Bronchial epithelial cell (primary cell): ENCODE measurements around the gene CD2AP. TPM values are rescaled to one million over a fixed set of nuclear protein-coding genes. Genes with fewer than 3 reads are reported as not detected.

Experiments
- DNase-seq: peaks from one replicate; pipeline ENCODE4 v3.0.0-alpha.2; 2010; ENCODE audit warnings: low read depth
- FAIRE-seq: peaks from 2 replicates; lab custom pipeline; 2011; peaks lifted over from hg19 to GRCh38; lab: Jason Lieb, UNC
- H3K27me3 ChIP-seq: 2 replicates; pipeline ENCODE4 v1.5.1; 2011; ENCODE audit warnings: low read length; ENCODE audit not compliant: control insufficient read depth, insufficient read depth
- H3K36me3 ChIP-seq: 2 replicates; pipeline ENCODE4 v1.5.1; 2011; ENCODE audit warnings: low read length; ENCODE audit not compliant: control insufficient read depth, insufficient read depth
- H3K4me3 ChIP-seq: 2 replicates; pipeline ENCODE4 v1.5.1; 2011; ENCODE audit warnings: mild to moderate bottlenecking, low read depth, low read length, control low read depth
- total RNA-seq: library from RNA; depleted of rRNA; stranded (reverse); fragments of >200 nt; gene quantifications from 2 replicates; pipeline ENCODE4 v1.2.1, GENCODE V29; 2014
- TF ChIP-seq, protein P1 (sequence below): IDR thresholded peaks from 2 replicates; pipeline ENCODE4 v1.5.1; 2011; ENCODE audit warnings: mild to moderate bottlenecking, moderate library complexity, low read length, control low read depth, inconsistent platforms; ENCODE audit not compliant: insufficient read depth, severe bottlenecking

Gene CD2AP
- total RNA-seq, 1 donor from 2014 or later: 24.0 TPM

DNA sequence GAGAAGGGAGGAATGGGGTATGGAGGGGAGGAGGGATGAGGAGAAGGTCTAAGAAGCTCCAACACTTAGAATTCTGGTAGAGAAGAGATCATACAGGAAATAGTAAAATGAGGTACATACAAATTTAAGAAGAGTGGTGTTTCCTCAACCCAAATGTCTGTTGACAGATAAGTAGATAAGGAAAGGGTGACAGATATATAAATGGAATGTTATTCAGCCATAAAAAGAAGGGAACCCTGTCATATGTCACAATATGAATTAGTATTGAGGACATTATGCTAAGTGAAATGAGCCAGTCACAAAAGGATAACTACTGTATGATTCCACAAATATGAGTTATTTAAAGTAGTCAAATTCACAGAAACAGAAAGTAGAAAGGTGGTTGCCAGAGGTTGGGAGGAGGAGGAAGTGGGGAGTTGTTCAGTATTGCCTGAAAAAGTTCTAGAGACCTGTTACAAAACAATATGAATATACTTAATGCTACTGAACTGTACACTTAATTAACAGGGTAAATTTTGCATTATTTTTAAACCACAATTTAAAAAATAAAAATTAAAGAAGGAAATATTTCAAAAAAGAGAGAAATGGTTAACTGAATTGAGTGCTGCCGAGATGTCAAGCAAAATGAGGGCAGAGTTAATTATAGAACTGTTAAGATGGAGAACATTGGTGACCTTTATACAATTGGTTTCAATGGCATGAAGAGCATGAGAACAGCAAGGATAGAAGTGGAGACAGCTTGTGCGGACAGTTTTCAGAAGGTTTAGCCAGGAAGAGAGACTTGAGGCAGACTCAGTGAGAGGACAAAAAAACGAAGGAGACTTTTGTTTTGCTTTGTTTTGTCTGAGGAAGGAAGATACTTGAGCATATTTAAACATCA lies 173.2 kb downstream of the CD2AP start:
- TF ChIP-seq, protein P1, sequence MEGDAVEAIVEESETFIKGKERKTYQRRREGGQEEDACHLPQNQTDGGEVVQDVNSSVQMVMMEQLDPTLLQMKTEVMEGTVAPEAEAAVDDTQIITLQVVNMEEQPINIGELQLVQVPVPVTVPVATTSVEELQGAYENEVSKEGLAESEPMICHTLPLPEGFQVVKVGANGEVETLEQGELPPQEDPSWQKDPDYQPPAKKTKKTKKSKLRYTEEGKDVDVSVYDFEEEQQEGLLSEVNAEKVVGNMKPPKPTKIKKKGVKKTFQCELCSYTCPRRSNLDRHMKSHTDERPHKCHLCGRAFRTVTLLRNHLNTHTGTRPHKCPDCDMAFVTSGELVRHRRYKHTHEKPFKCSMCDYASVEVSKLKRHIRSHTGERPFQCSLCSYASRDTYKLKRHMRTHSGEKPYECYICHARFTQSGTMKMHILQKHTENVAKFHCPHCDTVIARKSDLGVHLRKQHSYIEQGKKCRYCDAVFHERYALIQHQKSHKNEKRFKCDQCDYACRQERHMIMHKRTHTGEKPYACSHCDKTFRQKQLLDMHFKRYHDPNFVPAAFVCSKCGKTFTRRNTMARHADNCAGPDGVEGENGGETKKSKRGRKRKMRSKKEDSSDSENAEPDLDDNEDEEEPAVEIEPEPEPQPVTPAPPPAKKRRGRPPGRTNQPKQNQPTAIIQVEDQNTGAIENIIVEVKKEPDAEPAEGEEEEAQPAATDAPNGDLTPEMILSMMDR: no peak
- H3K27me3 ChIP-seq: no peaks in the 10 kb centered on the region
- no peak for DNase-seq
- H3K4me3 ChIP-seq: no peak overlapping the region
- no peaks in the 10 kb centered on the region for H3K36me3 ChIP-seq
- no peak for FAIRE-seq

DNA sequence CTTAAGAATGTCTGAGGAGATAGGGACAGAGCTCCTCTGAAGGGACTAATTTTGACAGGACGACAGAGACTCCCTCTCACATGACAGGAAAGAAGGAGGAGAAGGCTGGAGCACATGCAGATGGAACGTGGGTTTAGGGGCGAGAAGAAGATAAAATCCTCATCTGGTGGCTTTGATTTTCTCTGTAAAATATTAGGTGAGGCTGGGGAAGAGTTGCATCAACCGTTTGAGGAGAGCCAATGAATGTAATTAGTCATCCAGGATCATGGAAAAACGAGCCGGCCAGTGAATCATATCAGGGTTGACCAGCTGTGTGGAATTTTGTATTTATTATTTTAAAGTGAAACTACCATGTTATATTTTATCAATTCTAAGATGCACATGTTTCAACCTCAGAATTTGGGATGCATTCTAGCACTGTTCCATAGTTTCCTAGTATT lies 173.9 kb downstream of the CD2AP start:
- H3K4me3 ChIP-seq: no peak overlapping the region
- H3K27me3 ChIP-seq: no peaks in the 10 kb centered on the region
- no peak for FAIRE-seq
- no peaks in the 10 kb centered on the region for H3K36me3 ChIP-seq
- peak; percentile 81 for DNase-seq
- TF ChIP-seq, protein P1: no peak

DNA sequence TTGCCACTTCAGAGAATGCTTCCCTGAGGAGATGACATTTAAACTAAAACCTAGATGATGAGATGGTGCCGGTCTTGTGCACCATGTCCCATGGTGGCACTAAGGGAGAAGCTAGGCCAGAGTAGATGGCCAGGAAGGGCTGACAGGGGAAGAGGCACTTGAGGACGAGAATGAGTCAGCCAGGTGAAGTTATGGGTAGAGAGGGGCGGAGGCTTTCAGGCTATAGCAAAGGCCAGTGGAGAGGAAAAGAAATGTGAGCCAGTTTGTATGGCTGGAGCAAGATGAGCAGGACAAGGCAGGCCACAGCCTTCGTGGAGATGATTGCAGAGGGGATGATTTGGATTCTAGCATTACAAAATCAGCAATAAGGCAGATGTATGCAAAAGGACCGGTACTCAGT lies 176.1 kb downstream of the CD2AP start:
- DNase-seq (peak; percentile 70), FAIRE-seq (no peak)
- H3K27me3 ChIP-seq: no peaks in the 10 kb centered on the region
- no peak overlapping the region for H3K4me3 ChIP-seq
- H3K36me3 ChIP-seq: no peaks in the 10 kb centered on the region
- TF ChIP-seq, protein P1: no peak

DNA sequence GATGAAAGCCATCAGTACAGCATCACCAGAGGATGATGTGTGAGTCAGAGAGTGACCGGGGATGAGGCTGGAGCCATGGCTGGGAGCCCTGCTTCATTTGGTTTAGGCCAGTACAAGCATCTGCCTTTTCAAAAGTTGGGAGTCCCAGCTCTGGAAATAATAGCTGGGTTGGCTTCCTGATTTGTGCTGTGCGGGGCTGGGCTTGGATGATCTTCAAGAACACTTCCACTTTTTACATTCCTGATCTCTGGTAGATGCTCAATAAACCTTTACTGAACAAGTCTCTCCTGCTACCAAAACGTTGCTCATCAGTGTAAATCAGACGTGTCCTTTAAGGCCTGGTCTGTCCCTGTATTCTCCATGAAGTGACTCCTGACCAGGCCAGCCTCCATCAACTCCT lies 176.7 kb downstream of the CD2AP start:
- Histone ChIP-seq H3K4me3 (no peak overlapping the region), H3K36me3 (no peaks in the 10 kb centered on the region), H3K27me3 (no peaks in the 10 kb centered on the region)
- FAIRE-seq: no peak
- TF ChIP-seq, protein P1: no peak
- peak; percentile 32 for DNase-seq

DNA sequence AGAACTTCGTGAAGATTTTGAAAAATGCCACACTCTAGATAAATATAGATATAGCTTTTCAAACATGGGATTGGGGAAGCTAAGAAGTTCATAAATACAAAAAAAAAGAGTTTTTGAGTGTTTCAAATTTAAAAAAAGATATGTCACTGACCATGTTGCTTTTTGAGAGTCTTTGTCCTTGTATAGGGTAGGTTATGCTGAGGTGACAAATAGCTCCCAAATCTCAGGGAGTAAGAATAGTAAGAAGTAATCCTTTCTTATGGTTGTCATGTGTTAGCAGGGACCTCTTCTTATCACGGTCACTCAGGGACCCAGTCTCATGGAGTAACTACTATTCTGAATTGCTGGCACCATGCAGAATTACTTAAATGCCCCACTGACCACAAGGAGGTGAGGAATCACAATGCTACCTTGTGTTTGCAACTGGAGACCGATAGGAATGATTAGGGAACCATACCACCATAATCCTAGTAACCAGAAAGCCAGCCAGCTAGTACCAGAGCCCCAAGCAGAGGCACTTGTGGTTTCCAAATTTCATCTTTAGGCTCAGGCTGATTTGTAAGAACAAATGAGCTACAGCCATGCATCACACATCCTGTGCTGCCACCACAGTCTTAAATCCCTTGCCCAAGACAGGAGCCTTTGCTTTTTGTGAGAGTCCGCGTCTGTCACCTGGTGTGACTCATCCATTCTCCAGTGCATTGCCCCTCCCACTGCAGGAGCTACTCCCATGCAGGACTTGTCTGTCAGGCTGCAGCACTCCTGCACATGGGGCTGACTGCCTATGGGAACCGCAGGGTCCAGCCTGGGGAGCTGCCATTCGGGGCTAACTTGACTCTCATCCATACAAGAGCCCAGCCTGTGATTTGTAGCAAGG lies 178.4 kb downstream of the CD2AP start:
- DNase-seq: peak; percentile 94
- FAIRE-seq: no peak
- H3K4me3 ChIP-seq: no peak overlapping the region
- TF ChIP-seq, protein P1: no peak
- H3K36me3 ChIP-seq: no peaks in the 10 kb centered on the region
- no peaks in the 10 kb centered on the region for H3K27me3 ChIP-seq
